ENCODE data around the gene HS3ST3B1.

DNA sequence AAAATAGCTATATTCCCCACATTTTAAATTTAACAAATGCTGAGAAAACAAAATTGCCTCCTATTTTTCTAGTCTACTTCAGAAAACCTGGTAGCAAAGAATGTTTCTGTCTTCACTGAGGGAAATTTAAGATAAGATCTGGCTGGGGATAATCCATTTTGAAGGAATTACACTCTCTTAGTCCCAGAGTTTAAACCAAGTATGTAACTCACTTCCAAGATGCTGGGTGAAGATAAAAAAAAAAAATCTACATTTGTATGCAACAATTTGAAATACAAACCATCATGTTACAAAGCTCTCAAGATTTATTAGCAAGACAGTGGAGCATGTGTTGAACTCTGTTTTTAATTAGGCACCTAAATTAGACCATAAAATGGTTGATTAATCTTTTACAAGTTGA is 5.7 kb downstream of the HS3ST3B1 start:
- TF ChIP-seq, protein P1, sequence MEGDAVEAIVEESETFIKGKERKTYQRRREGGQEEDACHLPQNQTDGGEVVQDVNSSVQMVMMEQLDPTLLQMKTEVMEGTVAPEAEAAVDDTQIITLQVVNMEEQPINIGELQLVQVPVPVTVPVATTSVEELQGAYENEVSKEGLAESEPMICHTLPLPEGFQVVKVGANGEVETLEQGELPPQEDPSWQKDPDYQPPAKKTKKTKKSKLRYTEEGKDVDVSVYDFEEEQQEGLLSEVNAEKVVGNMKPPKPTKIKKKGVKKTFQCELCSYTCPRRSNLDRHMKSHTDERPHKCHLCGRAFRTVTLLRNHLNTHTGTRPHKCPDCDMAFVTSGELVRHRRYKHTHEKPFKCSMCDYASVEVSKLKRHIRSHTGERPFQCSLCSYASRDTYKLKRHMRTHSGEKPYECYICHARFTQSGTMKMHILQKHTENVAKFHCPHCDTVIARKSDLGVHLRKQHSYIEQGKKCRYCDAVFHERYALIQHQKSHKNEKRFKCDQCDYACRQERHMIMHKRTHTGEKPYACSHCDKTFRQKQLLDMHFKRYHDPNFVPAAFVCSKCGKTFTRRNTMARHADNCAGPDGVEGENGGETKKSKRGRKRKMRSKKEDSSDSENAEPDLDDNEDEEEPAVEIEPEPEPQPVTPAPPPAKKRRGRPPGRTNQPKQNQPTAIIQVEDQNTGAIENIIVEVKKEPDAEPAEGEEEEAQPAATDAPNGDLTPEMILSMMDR (IDR thresholded peaks at IDR 0.05): no peak
- TF ChIP-seq POLR2AphosphoS5 (IDR thresholded peaks at IDR 0.05; ENCODE audit: low read depth, low read length) (no peak), TCF7L2 (IDR thresholded peaks at IDR 0.05; ENCODE audit: low read depth, low read length) (no peak)

Measured in Panc1 (cell line).